ENCODE data around the gene TRAF3IP1.

TRAF3IP1 gene

GRCh38 chr2:238383743-238384380, 63.5 kb downstream of the TRAF3IP1 start:
- H3K79me2 ChIP-seq: no peaks in the 10 kb centered on the region
- H3K27me3 ChIP-seq (ENCODE audit: control insufficient read depth, insufficient read depth, low read length): no peaks in the 10 kb centered on the region
- H3K36me3 ChIP-seq (ENCODE audit: control insufficient read depth, insufficient read depth, low read length): no peaks in the 10 kb centered on the region
- no peak overlapping the region for H3K27ac ChIP-seq
- no peak overlapping the region for H3K4me2 ChIP-seq (ENCODE audit: low read length)
- H3K4me1 ChIP-seq: no peaks in the 10 kb centered on the region
- H2AFZ ChIP-seq: no peak overlapping the region
- H3K4me3 ChIP-seq (ENCODE audit: low read depth, low read length): no peak overlapping the region
- H3K9me3 ChIP-seq (ENCODE audit: control insufficient read depth, low read length): no peaks in the 10 kb centered on the region
- TF ChIP-seq, protein P1, sequence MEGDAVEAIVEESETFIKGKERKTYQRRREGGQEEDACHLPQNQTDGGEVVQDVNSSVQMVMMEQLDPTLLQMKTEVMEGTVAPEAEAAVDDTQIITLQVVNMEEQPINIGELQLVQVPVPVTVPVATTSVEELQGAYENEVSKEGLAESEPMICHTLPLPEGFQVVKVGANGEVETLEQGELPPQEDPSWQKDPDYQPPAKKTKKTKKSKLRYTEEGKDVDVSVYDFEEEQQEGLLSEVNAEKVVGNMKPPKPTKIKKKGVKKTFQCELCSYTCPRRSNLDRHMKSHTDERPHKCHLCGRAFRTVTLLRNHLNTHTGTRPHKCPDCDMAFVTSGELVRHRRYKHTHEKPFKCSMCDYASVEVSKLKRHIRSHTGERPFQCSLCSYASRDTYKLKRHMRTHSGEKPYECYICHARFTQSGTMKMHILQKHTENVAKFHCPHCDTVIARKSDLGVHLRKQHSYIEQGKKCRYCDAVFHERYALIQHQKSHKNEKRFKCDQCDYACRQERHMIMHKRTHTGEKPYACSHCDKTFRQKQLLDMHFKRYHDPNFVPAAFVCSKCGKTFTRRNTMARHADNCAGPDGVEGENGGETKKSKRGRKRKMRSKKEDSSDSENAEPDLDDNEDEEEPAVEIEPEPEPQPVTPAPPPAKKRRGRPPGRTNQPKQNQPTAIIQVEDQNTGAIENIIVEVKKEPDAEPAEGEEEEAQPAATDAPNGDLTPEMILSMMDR (IDR thresholded peaks at IDR 0.05): no peak
- no peak overlapping the region for H3K9ac ChIP-seq

GRCh38 chr2:238387332-238387731, 67.0 kb downstream of the TRAF3IP1 start:
- H3K36me3 ChIP-seq (ENCODE audit: control insufficient read depth, insufficient read depth, low read length): no peaks in the 10 kb centered on the region
- H3K79me2 ChIP-seq: peaks cover 3% of the 10 kb centered on the region
- TF ChIP-seq, protein P1 (IDR thresholded peaks at IDR 0.05): no peak
- H3K9me3 ChIP-seq (ENCODE audit: control insufficient read depth, low read length): no peaks in the 10 kb centered on the region
- H3K27me3 ChIP-seq (ENCODE audit: control insufficient read depth, insufficient read depth, low read length): no peaks in the 10 kb centered on the region
- no peak overlapping the region for H3K27ac ChIP-seq
- H3K4me3 ChIP-seq (ENCODE audit: low read depth, low read length): no peak overlapping the region
- no peak overlapping the region for H2AFZ ChIP-seq
- no peaks in the 10 kb centered on the region for H3K4me1 ChIP-seq
- no peak overlapping the region for H3K4me2 ChIP-seq (ENCODE audit: low read length)
- H3K9ac ChIP-seq: no peak overlapping the region

DNA sequence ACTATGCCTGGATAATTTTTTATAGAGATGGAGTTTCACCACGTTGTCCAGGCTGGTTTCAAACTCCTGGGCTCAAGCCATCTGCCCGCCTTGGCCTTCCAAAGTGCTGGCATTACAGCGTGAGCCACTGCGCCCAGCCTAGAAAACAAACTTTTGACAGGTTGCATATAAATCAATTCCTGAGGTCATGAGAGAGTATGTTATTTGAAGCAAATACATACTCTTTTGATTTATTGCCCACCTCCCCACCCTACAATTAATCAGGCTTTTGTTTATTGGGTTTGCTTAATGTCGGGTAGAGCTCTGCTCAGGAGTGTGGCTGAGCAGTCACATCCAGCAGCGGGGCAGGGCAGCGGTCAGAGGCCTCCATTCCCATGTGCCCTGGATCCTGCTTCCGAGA, 68.5 kb downstream of the TRAF3IP1 start:
- TF ChIP-seq, protein P1 (IDR thresholded peaks at IDR 0.05): no peak
- H3K4me1 ChIP-seq: no peaks in the 10 kb centered on the region
- peaks cover 3% of the 10 kb centered on the region for H3K79me2 ChIP-seq
- no peak overlapping the region for H3K4me2 ChIP-seq (ENCODE audit: low read length)
- H3K27ac ChIP-seq: no peak overlapping the region
- H3K9me3 ChIP-seq (ENCODE audit: control insufficient read depth, low read length): no peaks in the 10 kb centered on the region
- no peak overlapping the region for H2AFZ ChIP-seq
- no peaks in the 10 kb centered on the region for H3K36me3 ChIP-seq (ENCODE audit: control insufficient read depth, insufficient read depth, low read length)
- H3K27me3 ChIP-seq (ENCODE audit: control insufficient read depth, insufficient read depth, low read length): no peaks in the 10 kb centered on the region
- H3K4me3 ChIP-seq (ENCODE audit: low read depth, low read length): no peak overlapping the region
- no peak overlapping the region for H3K9ac ChIP-seq

GRCh38 chr2:238389988-238390589, 69.8 kb downstream of the TRAF3IP1 start:
- Histone ChIP-seq H3K79me2 (peaks cover 3% of the 10 kb centered on the region), H3K27me3 (ENCODE audit: control insufficient read depth, insufficient read depth, low read length) (no peaks in the 10 kb centered on the region), H3K4me3 (ENCODE audit: low read depth, low read length) (no peak overlapping the region), H3K4me2 (ENCODE audit: low read length) (no peak overlapping the region), H3K27ac (no peak overlapping the region), H3K9ac (no peak overlapping the region), H2AFZ (no peak overlapping the region), H3K36me3 (ENCODE audit: control insufficient read depth, insufficient read depth, low read length) (no peaks in the 10 kb centered on the region), H3K9me3 (ENCODE audit: control insufficient read depth, low read length) (no peaks in the 10 kb centered on the region), H3K4me1 (no peaks in the 10 kb centered on the region)
- TF ChIP-seq, protein P1 (IDR thresholded peaks at IDR 0.05): no peak

Measured in parathyroid adenoma (tissue), 2 donors.